Central memory CD8-positive, alpha-beta T cell (primary cell): ENCODE measurements around the gene IFT80.

ENCODE experiments used
- ATAC-seq: fragments of 150-1000 bp; cut with Tn5 transposase; replicated peaks from 2 replicates; pipeline ENCODE4 v1.10.0; 2022; ENCODE audit warnings: mild to moderate bottlenecking, moderate FRiP score, moderate number of reproducible peaks; ENCODE audit not compliant: poor library complexity, severe bottlenecking; ENCODE audit errors: extremely low read depth
- DNase-seq, 2 donors: peaks; one replicate each; pipeline ENCODE4 v3.0.0; 2021; ENCODE audit warnings: low spot score in 2 of 2
- H3K27ac Mint-ChIP-seq: one replicate; pipeline ENCODE4 v1.8.0; 2022; ENCODE audit warnings: low read depth, mild to moderate bottlenecking, moderate library complexity, mixed read lengths
- H3K27me3 Mint-ChIP-seq: one replicate; pipeline ENCODE4 v1.8.0; 2022; ENCODE audit warnings: mixed read lengths
- H3K36me3 Mint-ChIP-seq: one replicate; pipeline ENCODE4 v1.8.0; 2022; ENCODE audit warnings: mild to moderate bottlenecking, moderate library complexity, mixed read lengths; ENCODE audit not compliant: insufficient read depth
- H3K4me1 Mint-ChIP-seq: one replicate; pipeline ENCODE4 v1.8.0; 2022; ENCODE audit warnings: mixed read lengths
- H3K4me3 Mint-ChIP-seq: one replicate; pipeline ENCODE4 v1.8.0; 2022; ENCODE audit warnings: mild to moderate bottlenecking, moderate library complexity, mixed read lengths
- H3K9me3 Mint-ChIP-seq: one replicate; pipeline ENCODE4 v1.8.0; 2022; ENCODE audit warnings: mixed read lengths

IFT80 gene

GRCh38 chr3:160394009-160394392, 5.0 kb downstream of the IFT80 start:
- no peaks in the 10 kb centered on the region for H3K27me3 Mint-ChIP-seq
- peaks cover 10% of the 10 kb centered on the region for H3K4me1 Mint-ChIP-seq
- DNase-seq (no peak), ATAC-seq (no peak)
- no peaks in the 10 kb centered on the region for H3K9me3 Mint-ChIP-seq
- H3K36me3 Mint-ChIP-seq = peaks cover 9% of the 10 kb centered on the region
- no peak overlapping the region for H3K4me3 Mint-ChIP-seq
- H3K27ac Mint-ChIP-seq = no peak overlapping the region

- DNase-seq (no peak), ATAC-seq (no peak)
- peaks cover 5% of the 10 kb centered on the region for H3K4me1 Mint-ChIP-seq
- no peak overlapping the region for H3K4me3 Mint-ChIP-seq
- no peaks in the 10 kb centered on the region for H3K9me3 Mint-ChIP-seq
- peaks cover 6% of the 10 kb centered on the region for H3K36me3 Mint-ChIP-seq
- H3K27me3 Mint-ChIP-seq = no peaks in the 10 kb centered on the region
- no peak overlapping the region for H3K27ac Mint-ChIP-seq
These were observed 5.5 kb downstream of the IFT80 start for GRCh38 chr3:160393346-160394008.

- peaks cover 3% of the 10 kb centered on the region for H3K4me1 Mint-ChIP-seq
- H3K27me3 Mint-ChIP-seq = no peaks in the 10 kb centered on the region
- no peak for ATAC-seq
- DNase-seq = no peak
- no peak overlapping the region for H3K27ac Mint-ChIP-seq
- peaks cover 6% of the 10 kb centered on the region for H3K36me3 Mint-ChIP-seq
- H3K4me3 Mint-ChIP-seq = no peak overlapping the region
- H3K9me3 Mint-ChIP-seq = no peaks in the 10 kb centered on the region
These were observed 6.2 kb downstream of the IFT80 start for GRCh38 chr3:160392798-160393197.

GRCh38 chr3:160390565-160391138, 8.4 kb downstream of the IFT80 start:
- no peak for DNase-seq
- H3K4me1 Mint-ChIP-seq = peaks cover 11% of the 10 kb centered on the region
- H3K36me3 Mint-ChIP-seq = peaks cover 6% of the 10 kb centered on the region
- H3K9me3 Mint-ChIP-seq = no peaks in the 10 kb centered on the region
- no peaks in the 10 kb centered on the region for H3K27me3 Mint-ChIP-seq
- H3K4me3 Mint-ChIP-seq = no peak overlapping the region
- no peak overlapping the region for H3K27ac Mint-ChIP-seq
- no peak for ATAC-seq

GRCh38 chr3:160384639-160385318, 14.2 kb downstream of the IFT80 start:
- ATAC-seq = no peak

GRCh38 chr3:160381470-160381869, 17.6 kb downstream of the IFT80 start:
- H3K36me3 Mint-ChIP-seq = peaks cover 2% of the 10 kb centered on the region
- no peak overlapping the region for H3K4me3 Mint-ChIP-seq
- H3K27ac Mint-ChIP-seq = no peak overlapping the region
- DNase-seq (no peak), ATAC-seq (no peak)
- peaks cover under 1% of the 10 kb centered on the region for H3K4me1 Mint-ChIP-seq
- H3K9me3 Mint-ChIP-seq = no peaks in the 10 kb centered on the region
- no peaks in the 10 kb centered on the region for H3K27me3 Mint-ChIP-seq

More at GRCh38 chr3:160384639-160385318, 14.2 kb downstream of the IFT80 start:
- Mint-ChIP-seq H3K36me3 (peaks cover 3% of the 10 kb centered on the region), H3K27me3 (no peaks in the 10 kb centered on the region), H3K27ac (peak overlapping the region; percentile 35), H3K4me3 (no peak overlapping the region), H3K9me3 (no peaks in the 10 kb centered on the region), H3K4me1 (peaks cover 11% of the 10 kb centered on the region)
- DNase-seq = no peak

GRCh38 chr3:160379628-160380214, 19.3 kb downstream of the IFT80 start:
- Mint-ChIP-seq H3K27me3 (no peaks in the 10 kb centered on the region), H3K9me3 (no peaks in the 10 kb centered on the region), H3K4me3 (no peak overlapping the region), H3K36me3 (peaks cover 4% of the 10 kb centered on the region), H3K27ac (no peak overlapping the region), H3K4me1 (no peaks in the 10 kb centered on the region)
- ATAC-seq (no peak), DNase-seq (no peak)

- H3K9me3 Mint-ChIP-seq = no peaks in the 10 kb centered on the region
- H3K27ac Mint-ChIP-seq = no peak overlapping the region
- ATAC-seq (no peak), DNase-seq (no peak)
- no peak overlapping the region for H3K4me3 Mint-ChIP-seq
- H3K27me3 Mint-ChIP-seq = no peaks in the 10 kb centered on the region
- peaks cover 5% of the 10 kb centered on the region for H3K36me3 Mint-ChIP-seq
- H3K4me1 Mint-ChIP-seq = no peaks in the 10 kb centered on the region
These were observed 20.5 kb downstream of the IFT80 start for GRCh38 chr3:160378331-160379109.

GRCh38 chr3:160376681-160377080, 22.3 kb downstream of the IFT80 start:
- no peak for ATAC-seq
- DNase-seq = no peak
- Mint-ChIP-seq H3K27ac (no peak overlapping the region), H3K4me1 (no peaks in the 10 kb centered on the region), H3K36me3 (peaks cover 5% of the 10 kb centered on the region), H3K9me3 (no peaks in the 10 kb centered on the region), H3K4me3 (no peak overlapping the region), H3K27me3 (no peaks in the 10 kb centered on the region)

- no peak for ATAC-seq
- H3K4me1 Mint-ChIP-seq = peaks cover 5% of the 10 kb centered on the region
- H3K9me3 Mint-ChIP-seq = no peaks in the 10 kb centered on the region
- no peak overlapping the region for H3K4me3 Mint-ChIP-seq
- DNase-seq = no peak
- H3K36me3 Mint-ChIP-seq = peaks cover 5% of the 10 kb centered on the region
- H3K27ac Mint-ChIP-seq = no peak overlapping the region
- H3K27me3 Mint-ChIP-seq = no peaks in the 10 kb centered on the region
These were observed 24.1 kb downstream of the IFT80 start for GRCh38 chr3:160374925-160375324.

- no peaks in the 10 kb centered on the region for H3K27me3 Mint-ChIP-seq
- DNase-seq = no peak
- H3K4me1 Mint-ChIP-seq = peaks cover 5% of the 10 kb centered on the region
- no peak overlapping the region for H3K4me3 Mint-ChIP-seq
- peaks cover 5% of the 10 kb centered on the region for H3K36me3 Mint-ChIP-seq
- H3K27ac Mint-ChIP-seq = no peak overlapping the region
- no peak for ATAC-seq
- H3K9me3 Mint-ChIP-seq = no peaks in the 10 kb centered on the region
These were observed 24.6 kb downstream of the IFT80 start for GRCh38 chr3:160374472-160374871.

- peaks cover 5% of the 10 kb centered on the region for H3K4me1 Mint-ChIP-seq
- DNase-seq = no peak
- H3K9me3 Mint-ChIP-seq = no peaks in the 10 kb centered on the region
- H3K36me3 Mint-ChIP-seq = peaks cover 5% of the 10 kb centered on the region
- H3K27ac Mint-ChIP-seq = no peak overlapping the region
- ATAC-seq = no peak
- no peaks in the 10 kb centered on the region for H3K27me3 Mint-ChIP-seq
- no peak overlapping the region for H3K4me3 Mint-ChIP-seq
These were observed 25.4 kb downstream of the IFT80 start for GRCh38 chr3:160373655-160374054.
